Measurements from ENCODE around the gene TMBIM1.

TMBIM1 gene

DNA sequence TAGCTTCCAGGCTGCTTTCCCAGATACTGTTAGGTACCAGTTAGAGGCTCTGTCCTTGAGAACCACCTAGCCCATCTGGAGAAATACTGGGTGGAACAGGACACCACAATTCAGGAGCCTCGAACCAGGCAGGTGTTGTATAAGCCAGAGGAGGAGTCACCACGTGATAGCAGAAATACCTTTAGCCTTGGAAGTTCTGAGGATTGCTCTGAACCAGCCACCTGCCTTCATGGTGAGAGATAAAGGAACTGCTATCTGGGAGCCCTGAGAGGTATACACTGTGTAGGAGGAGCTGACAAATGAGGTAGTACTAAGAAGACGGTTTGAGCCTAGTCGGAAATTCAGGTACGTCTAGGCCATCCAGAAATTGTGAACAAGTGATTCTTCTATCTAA is 39.1 kb downstream of the TMBIM1 start:
- no peak for DNase-seq

DNA sequence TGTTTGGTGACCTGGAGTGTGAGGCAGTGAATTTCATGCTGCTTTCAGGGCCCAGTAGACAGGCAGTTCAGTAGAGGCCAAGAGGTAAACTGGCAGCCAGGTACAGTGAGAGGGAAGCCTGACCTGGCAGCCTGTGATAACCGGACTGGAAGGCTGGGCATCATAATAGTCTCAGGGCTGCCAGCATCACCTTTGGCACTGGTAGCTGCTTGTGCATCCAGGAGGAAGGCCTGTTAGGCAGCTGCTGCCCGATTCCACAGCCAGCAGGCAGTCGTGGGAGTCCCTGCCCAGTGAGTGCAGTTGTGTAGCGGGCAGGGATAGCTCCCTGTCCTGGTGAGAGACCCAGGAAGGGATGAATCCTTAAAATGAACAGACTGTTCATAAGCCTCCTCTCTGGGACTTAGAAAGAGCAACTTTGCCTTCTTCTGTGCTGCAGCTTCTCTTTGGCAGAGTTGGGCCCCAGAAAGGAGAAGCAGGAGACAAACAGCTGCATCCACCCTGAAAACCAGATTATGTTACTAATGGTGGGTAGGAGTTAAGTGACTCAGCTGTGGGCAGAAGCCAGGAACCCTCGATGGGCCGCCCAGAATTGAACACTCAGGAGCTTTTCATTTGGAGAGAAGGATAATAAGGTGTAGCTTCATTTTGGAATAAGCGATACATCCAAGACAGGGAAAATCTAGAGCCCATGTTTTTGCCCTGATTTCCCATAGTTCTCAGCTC is 39.6 kb downstream of the TMBIM1 start:
- DNase-seq, result no peak

- DNase-seq, result no peak
Observed at GRCh38 chr2:218249691-218250090, 42.6 kb downstream of the TMBIM1 start.

- DNase-seq, result no peak
Observed at GRCh38 chr2:218245214-218245613, 47.1 kb downstream of the TMBIM1 start.

DNA sequence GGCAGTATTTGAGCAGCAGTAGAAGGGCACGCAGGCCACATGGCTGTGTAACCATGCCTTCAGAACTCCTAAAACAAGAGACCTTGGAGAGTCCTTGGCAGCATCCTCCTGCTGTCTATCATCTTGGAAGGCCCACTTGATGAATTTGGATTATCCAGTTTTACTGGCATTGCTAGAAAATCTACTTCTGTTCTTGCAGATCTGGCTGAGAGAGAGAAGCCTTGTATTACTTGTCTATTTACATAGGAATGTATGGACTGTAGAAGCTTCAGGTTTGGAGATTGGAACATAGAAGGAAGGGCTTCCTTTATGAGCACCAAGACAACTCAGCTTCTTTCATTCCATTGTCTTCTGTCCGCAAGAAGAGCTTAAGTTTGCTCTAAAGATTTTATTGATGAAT is 47.6 kb downstream of the TMBIM1 start:
- no peak for DNase-seq

DNA sequence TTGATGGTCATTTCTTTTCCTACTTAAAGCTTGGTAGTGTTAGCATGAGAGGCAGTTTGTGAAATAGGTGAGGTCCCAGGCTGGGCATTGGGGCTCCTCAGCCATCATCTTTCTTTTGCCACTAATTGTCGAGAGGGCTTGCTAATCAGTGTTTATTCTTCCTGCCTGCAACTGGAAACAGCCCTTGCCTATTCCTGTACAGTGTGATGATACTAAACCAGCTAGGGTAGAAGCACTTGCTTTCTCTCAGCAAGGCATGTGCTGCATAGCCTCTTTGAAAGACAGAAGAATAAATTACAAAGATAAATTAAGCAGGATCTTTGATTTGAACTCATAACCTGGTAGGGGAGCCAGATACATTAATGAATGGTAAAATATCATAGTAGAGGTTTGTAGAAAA is 48.1 kb downstream of the TMBIM1 start:
- no peak for DNase-seq

DNA sequence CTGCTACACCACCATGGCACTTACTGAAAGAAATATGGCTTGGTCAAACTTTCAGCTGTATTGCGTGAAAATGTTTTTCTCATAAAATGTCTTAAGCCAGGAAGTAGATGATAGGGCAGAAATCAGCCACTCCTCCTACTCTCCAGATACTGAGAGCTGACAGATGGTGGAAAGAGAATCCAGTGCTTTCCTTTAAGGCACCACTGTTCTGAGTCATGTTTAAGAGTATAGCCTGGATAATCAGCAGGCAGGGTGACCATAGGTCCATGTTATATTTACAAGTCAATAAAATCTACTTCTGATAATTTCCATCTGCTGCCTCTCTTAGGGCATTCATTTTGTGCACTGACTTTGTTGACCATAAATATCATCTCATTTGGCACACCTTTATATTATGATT is 53.4 kb downstream of the TMBIM1 start:
- no peak for DNase-seq

GRCh38 chr2:218236829-218237228 is 55.5 kb downstream of the TMBIM1 start:
- DNase-seq, result no peak

DNA sequence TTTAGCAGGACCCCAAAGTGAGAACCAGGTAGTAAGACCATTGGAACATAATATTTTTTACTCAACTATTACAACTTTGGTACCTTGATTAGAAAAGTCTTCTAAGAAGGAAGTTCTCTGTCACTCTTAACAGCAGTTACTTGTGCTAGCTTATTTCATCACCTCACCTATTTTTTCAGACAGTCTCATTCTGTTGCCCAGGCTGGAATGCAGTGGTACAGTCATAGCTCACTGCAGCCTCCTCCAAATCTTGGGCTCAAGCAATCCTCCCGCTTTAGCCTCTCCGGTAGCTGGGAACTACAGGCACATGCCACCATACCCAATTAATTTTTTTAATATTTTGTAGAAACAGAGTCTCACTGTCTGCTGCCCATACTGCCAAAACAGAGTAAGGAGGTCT is 57.3 kb downstream of the TMBIM1 start:
- no peak for DNase-seq

DNA sequence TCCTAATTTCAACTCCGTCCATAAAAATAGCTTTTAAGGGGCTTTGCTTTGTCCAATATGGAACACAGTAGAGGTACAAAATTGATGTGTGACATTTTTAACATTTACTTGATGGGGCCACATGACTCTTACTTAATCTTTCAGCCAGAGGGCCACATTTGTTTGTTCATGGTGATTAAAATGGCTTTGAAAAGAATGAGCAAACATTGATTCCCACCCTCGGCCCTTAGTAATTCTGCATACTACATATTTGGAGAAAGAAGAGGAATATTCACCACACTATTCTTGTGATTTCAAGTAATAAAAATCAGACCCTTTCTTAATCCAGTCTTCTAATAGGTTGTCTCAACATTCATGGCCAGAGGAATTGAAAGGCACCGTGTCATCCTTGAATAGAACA is 57.8 kb downstream of the TMBIM1 start:
- no peak for DNase-seq

GRCh38 chr2:218233543-218233942 is 58.8 kb downstream of the TMBIM1 start:
- DNase-seq, result no peak

DNA sequence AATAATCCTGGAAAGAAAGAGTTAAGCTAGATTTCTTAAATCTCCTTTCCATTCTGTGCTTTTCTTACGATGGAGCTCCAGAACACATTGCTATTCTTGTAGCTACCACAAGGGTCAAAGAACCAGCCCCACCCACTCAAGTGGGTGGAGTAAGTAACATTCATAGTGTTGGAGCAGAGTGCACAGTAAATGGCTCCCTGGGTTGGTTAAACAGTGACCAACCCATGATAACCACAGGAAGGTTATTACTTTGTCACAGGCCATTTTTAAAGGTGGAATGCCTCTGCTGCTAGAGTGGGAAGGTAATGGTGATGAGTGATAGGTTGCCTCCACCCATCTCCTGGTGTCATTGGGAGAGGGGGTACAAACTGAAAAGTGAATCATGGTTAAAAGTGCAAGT is 61.4 kb downstream of the TMBIM1 start:
- DNase-seq, result peak in 1 of 2 experiments; percentile 37

GRCh38 chr2:218229851-218230250 is 62.5 kb downstream of the TMBIM1 start:
- no peak for DNase-seq

DNA sequence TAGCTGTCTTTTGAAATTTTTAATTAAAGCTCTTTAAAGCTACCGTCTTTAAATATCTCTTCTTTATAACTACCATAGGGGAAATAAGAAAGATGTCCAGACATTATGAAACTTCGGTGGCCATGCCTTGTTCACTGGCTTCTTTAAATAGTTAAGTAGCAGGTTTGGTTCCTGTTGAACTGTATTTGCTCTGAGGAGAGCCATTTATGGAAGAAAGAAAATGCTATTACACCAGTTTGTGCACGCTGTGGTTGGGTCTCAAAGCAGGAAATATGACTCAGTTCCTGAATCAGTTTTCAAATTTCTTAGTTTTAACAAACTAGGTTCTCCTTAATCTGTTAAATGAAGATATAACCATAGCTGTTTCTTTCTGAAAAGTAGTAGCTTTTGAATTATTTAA is 63.1 kb downstream of the TMBIM1 start:
- DNase-seq, result peak in 1 of 2 experiments; percentile 39

- DNase-seq, result no peak
Observed at GRCh38 chr2:218228366-218229090, 63.8 kb downstream of the TMBIM1 start.

- DNase-seq, result no peak
Observed at GRCh38 chr2:218226903-218227302, 65.4 kb downstream of the TMBIM1 start.

All from activated CD4-positive, alpha-beta T cell treated with anti-CD3 and anti-CD28 coated beads, Interleukin-2, amount 50 U/mL, for 48 hours (primary cell).